ENCODE results near the gene SPEG.

Gene SPEG

GRCh38 chr2:219434468-219434717 is 250 bp upstream of the SPEG start:
- no peak for TF ChIP-seq CTCF (IDR thresholded peaks at IDR 0.05; ENCODE audit: borderline replicate concordance, insufficient read depth, low read depth, low read length)
- no peak overlapping the region for H3K4me3 ChIP-seq (ENCODE audit: low read depth, low read length)

DNA sequence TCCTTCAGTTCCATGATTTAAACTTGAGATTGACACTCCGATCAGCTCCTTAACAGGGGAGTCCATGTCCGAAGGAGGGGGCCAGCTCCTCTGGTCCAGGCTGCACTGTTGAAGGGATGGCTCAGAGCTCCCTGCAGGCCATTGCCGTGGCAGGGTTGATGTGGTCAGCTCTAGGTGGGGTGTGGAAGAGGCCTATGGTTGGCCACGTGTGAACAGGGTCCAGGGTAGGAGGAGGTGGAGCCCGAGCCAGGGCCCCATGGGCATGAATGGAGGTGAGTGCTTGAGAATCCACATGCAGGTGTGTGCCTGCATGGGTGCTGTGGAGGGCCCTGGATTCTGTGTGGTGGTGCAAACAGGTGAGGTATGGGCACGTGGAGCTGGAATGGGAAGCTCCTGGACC is 1.1 kb downstream of the SPEG start:
- TF ChIP-seq CTCF (IDR thresholded peaks at IDR 0.05; ENCODE audit: borderline replicate concordance, insufficient read depth, low read depth, low read length): no peak
- no peak overlapping the region for H3K4me3 ChIP-seq (ENCODE audit: low read depth, low read length)

GRCh38 chr2:219436491-219436890 is 1.8 kb downstream of the SPEG start:
- no peak overlapping the region for H3K4me3 ChIP-seq (ENCODE audit: low read depth, low read length)
- no peak for TF ChIP-seq CTCF (IDR thresholded peaks at IDR 0.05; ENCODE audit: borderline replicate concordance, insufficient read depth, low read depth, low read length)

DNA sequence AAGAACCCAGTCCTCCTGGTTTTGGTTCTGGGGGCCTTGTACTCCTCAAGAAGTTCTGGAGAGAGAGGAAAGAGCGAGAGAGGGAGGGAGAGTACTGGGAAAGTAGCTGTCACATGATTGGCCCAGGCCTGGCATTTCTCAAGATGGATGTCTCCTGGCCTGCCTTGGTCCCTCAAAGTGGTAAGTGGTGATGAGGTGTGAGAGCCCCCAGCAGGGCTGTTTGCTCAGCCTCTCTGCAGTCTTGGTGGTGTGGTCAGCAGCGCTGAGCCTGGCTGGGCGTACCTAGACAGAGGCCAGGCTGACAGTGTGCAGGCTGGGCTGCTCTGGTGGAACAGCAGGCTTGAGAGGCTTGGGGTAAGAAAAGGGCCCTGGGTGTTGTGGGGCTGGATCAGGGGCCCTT is 2.5 kb downstream of the SPEG start:
- TF ChIP-seq CTCF (IDR thresholded peaks at IDR 0.05; ENCODE audit: borderline replicate concordance, insufficient read depth, low read depth, low read length): no peak
- no peak overlapping the region for H3K4me3 ChIP-seq (ENCODE audit: low read depth, low read length)

- TF ChIP-seq CTCF (IDR thresholded peaks at IDR 0.05; ENCODE audit: borderline replicate concordance, insufficient read depth, low read depth, low read length): no peak
- H3K4me3 ChIP-seq (ENCODE audit: low read depth, low read length): no peak overlapping the region
Observed at GRCh38 chr2:219437690-219438206, 3.1 kb downstream of the SPEG start.

DNA sequence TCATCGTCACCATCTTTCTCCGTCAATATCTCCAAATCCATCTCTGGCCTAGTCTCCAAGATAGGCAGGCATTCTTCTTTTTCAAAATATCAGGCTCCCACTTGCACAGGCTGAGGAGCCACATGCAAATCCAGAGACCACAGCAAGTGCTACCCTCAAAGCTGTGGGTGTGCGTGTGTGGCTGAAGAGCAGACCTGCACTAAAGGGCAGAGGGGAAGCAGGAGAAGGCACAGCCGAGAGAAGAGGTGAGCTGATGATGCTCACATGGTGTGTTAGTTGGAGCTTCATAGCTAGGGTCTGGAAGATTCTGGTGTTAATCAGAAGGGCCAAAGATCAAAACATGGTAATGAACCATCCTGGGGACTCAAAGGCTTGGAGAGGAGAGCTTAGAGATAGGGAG is 3.8 kb downstream of the SPEG start:
- no peak for TF ChIP-seq CTCF (IDR thresholded peaks at IDR 0.05; ENCODE audit: borderline replicate concordance, insufficient read depth, low read depth, low read length)
- no peak overlapping the region for H3K4me3 ChIP-seq (ENCODE audit: low read depth, low read length)

DNA sequence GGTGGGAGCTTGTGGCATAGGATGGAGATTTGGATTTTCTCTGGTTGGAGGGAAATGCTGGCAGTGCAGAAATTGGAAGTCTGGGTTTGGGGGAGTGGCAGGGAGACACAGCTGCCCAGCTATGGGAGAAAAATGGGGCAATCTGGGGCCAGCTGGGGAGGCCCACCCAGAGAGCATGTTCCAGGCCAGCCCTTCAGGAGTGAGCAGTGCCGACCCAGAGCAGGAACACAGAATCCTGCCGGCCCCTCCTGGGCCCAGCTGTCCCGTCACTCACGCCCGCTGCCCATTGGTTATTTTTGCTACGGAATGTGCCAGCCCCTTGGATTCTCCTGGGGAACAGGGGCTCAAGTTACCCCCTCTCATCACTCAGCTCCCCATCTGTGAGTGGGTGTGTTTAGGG is 4.9 kb downstream of the SPEG start:
- no peak for TF ChIP-seq CTCF (IDR thresholded peaks at IDR 0.05; ENCODE audit: borderline replicate concordance, insufficient read depth, low read depth, low read length)

More for the DNA sequence above, 4.9 kb downstream of the SPEG start:
- no peak overlapping the region for H3K4me3 ChIP-seq (ENCODE audit: low read depth, low read length)
